H1 (cell line): ENCODE results near the gene CORIN. TPM values are rescaled to one million over a fixed set of nuclear protein-coding genes. Genes with fewer than 3 reads are reported as not detected.

Experiments used
- CTCF ChIA-PET: fragments of 300-600 bp; sonication (Branson Sonifier 250); formaldehyde crosslinking; loops from one replicate; lab custom pipeline; 2021; ENCODE audit not compliant: partially characterized antibody; lab: Charles Lee
- POLR2A ChIA-PET: fragments of 300-600 bp; sonication (Branson Sonifier 250); formaldehyde crosslinking; loops from one replicate; lab custom pipeline; 2021; ENCODE audit warnings: inconsistent platforms; ENCODE audit not compliant: partially characterized antibody; lab: Charles Lee
- DNase-seq, 2 experiments: peaks; one replicate each; pipeline versions ENCODE4 v3.0.0 to v3.0.0-alpha.2; 2010 to 2022; ENCODE audit warnings: low spot score in 2 of 2, low read depth in 1 of 2, mixed read lengths in 1 of 2
- FAIRE-seq: peaks from 2 replicates; lab custom pipeline; 2011; peaks lifted over from hg19 to GRCh38; lab: Jason Lieb, UNC
- H2AFZ ChIP-seq: 2 replicates; pipeline ENCODE4 v1.8.1; 2012; ENCODE audit warnings: low read length, inconsistent platforms
- H2AK5ac ChIP-seq: 2 replicates; pipeline ENCODE4 v1.6.1; 2013; ENCODE audit warnings: low read depth, low read length
- H2BK120ac ChIP-seq: replicated peaks from 2 replicates; pipeline ENCODE3; 2013; ENCODE audit warnings: low read depth, low read length, inconsistent platforms
- H2BK12ac ChIP-seq: 2 replicates; pipeline ENCODE4 v1.6.1; 2013; ENCODE audit warnings: low read depth, low read length
- H2BK15ac ChIP-seq: 2 replicates; pipeline ENCODE4 v1.6.1; 2013; ENCODE audit warnings: low read length
- H2BK20ac ChIP-seq: 2 replicates; pipeline ENCODE4 v1.6.1; 2013; ENCODE audit warnings: low read length
- H2BK5ac ChIP-seq: 2 replicates; pipeline ENCODE4 v1.6.1; 2013; ENCODE audit warnings: low read depth, low read length
- H3K14ac ChIP-seq: 2 replicates; pipeline ENCODE4 v1.6.1; 2013; ENCODE audit warnings: inconsistent platforms; ENCODE audit not compliant: insufficient read length
- H3K18ac ChIP-seq: 2 replicates; pipeline ENCODE4 v1.6.1; 2013; ENCODE audit warnings: low read length; ENCODE audit errors: extremely low read depth
- H3K23ac ChIP-seq: 2 replicates; pipeline ENCODE4 v1.6.1; 2013; ENCODE audit warnings: inconsistent platforms; ENCODE audit not compliant: insufficient read length
- H3K23me2 ChIP-seq: 2 replicates; pipeline ENCODE4 v1.6.1; 2013; ENCODE audit warnings: low read depth, low read length
- H3K27ac ChIP-seq: 2 replicates; pipeline ENCODE4 v1.6.1; 2011; ENCODE audit warnings: low read depth, low read length, inconsistent platforms
- H3K27me3 ChIP-seq, 4 experiments: replicated peaks in 1 of 4; 1 replicate in 1 of 4; 2 replicates in 3 of 4; pipeline versions ENCODE4 v1.6.1 to v1.8.1; 2011 to 2013; ENCODE audit warnings: low read length in 3 of 4, mild to moderate bottlenecking in 3 of 4, inconsistent platforms in 2 of 4, mixed read lengths in 2 of 4, moderate library complexity in 1 of 4; ENCODE audit not compliant: control insufficient read depth in 3 of 4, insufficient read depth in 3 of 4; ENCODE audit errors: extremely low read depth in 1 of 4
- H3K36me3 ChIP-seq, 4 experiments: 2 replicates each; pipeline versions ENCODE4 v1.6.1 to v1.8.1; 2011 to 2013; ENCODE audit warnings: mild to moderate bottlenecking in 4 of 4, low read length in 3 of 4, moderate library complexity in 2 of 4, control low read depth in 1 of 4, inconsistent platforms in 1 of 4; ENCODE audit not compliant: insufficient read depth in 4 of 4, control insufficient read depth in 2 of 4
- H3K4ac ChIP-seq: replicated peaks from 2 replicates; pipeline ENCODE3; 2013; ENCODE audit warnings: low read length, low read depth, mixed read lengths, inconsistent platforms; ENCODE audit not compliant: insufficient read length
- H3K4me1 ChIP-seq, 4 experiments: replicated peaks in 1 of 4; 1 replicate in 1 of 4; 2 replicates in 3 of 4; pipeline versions ENCODE4 v1.6.1 to v1.8.1; 2011 to 2013; ENCODE audit warnings: low read length in 3 of 4, inconsistent platforms in 2 of 4, mixed read lengths in 1 of 4; ENCODE audit not compliant: insufficient read depth in 4 of 4, control insufficient read depth in 3 of 4
- H3K4me2 ChIP-seq, 2 experiments: 2 replicates each; pipeline versions ENCODE4 v1.6.1 to v1.8.1; 2011 to 2013; ENCODE audit warnings: low read depth in 2 of 2, low read length in 2 of 2, control low read depth in 1 of 2, inconsistent platforms in 1 of 2, mild to moderate bottlenecking in 1 of 2; ENCODE audit not compliant: insufficient read depth in 1 of 2
- H3K4me3 ChIP-seq, 4 experiments: fragments of 200-600, 300-600 bp in 1 of 4; sonication (generic), shearing (Covaris generic), sonication (Bioruptor Twin) in 1 of 4; 2 replicates each; pipeline versions ENCODE4 v1.5.1 to v1.8.1; 2011 to 2016; ENCODE audit warnings: low read length in 4 of 4, low read depth in 3 of 4, control low read depth in 2 of 4, inconsistent platforms in 2 of 4, mild to moderate bottlenecking in 2 of 4, mixed read lengths in 1 of 4, moderate library complexity in 1 of 4; ENCODE audit not compliant: insufficient read depth in 2 of 4; ENCODE audit errors: extremely low read depth in 1 of 4
- H3K56ac ChIP-seq: replicated peaks from 2 replicates; pipeline ENCODE3; 2013; ENCODE audit warnings: low read depth, mild to moderate bottlenecking, mixed read lengths, low read length, inconsistent platforms; ENCODE audit not compliant: insufficient read length
- H3K79me1 ChIP-seq: 2 replicates; pipeline ENCODE4 v1.6.1; 2013; ENCODE audit warnings: low read depth, low read length, control low read depth
- H3K79me2 ChIP-seq, 2 experiments: 2 replicates each; pipeline versions ENCODE4 v1.6.1 to v1.8.1; 2012 to 2013; ENCODE audit warnings: low read length in 2 of 2, mild to moderate bottlenecking in 2 of 2, inconsistent platforms in 1 of 2; ENCODE audit not compliant: insufficient read depth in 2 of 2, control insufficient read depth in 1 of 2
- H3K9ac ChIP-seq, 4 experiments: replicated peaks in 1 of 4; 1 replicate in 1 of 4; 2 replicates in 3 of 4; pipeline versions ENCODE4 v1.6.1 to v1.8.1; 2011 to 2013; ENCODE audit warnings: low read depth in 3 of 4, low read length in 3 of 4, control low read depth in 2 of 4, mild to moderate bottlenecking in 2 of 4, moderate library complexity in 2 of 4, inconsistent platforms in 1 of 4; ENCODE audit errors: extremely low read depth in 1 of 4
- H3K9me3 ChIP-seq, 2 experiments: 2 replicates each; pipeline versions ENCODE4 v1.6.1 to v1.8.1; 2012 to 2013; ENCODE audit warnings: mild to moderate bottlenecking in 2 of 2, moderate library complexity in 2 of 2, control low read depth in 1 of 2, inconsistent platforms in 1 of 2, low read depth in 1 of 2, low read length in 1 of 2, mixed read lengths in 1 of 2; ENCODE audit not compliant: insufficient read depth in 2 of 2
- H4K20me1 ChIP-seq, 2 experiments: replicated peaks in 1 of 2; 2 replicates each; pipeline versions ENCODE3 to v1.8.1; 2011 to 2013; ENCODE audit warnings: inconsistent platforms in 2 of 2, low read length in 2 of 2, mild to moderate bottlenecking in 1 of 2; ENCODE audit not compliant: insufficient read depth in 2 of 2, control insufficient read depth in 1 of 2
- H4K5ac ChIP-seq: 2 replicates; pipeline ENCODE4 v1.6.1; 2013; ENCODE audit warnings: low read length, low read depth, mixed read lengths, inconsistent platforms; ENCODE audit not compliant: insufficient read length
- H4K8ac ChIP-seq: 2 replicates; pipeline ENCODE4 v1.8.0; 2013; ENCODE audit warnings: mild to moderate bottlenecking, moderate library complexity, low read length, inconsistent platforms; ENCODE audit not compliant: insufficient read depth; ENCODE audit errors: extremely low read depth
- H4K91ac ChIP-seq: replicated peaks from 2 replicates; pipeline ENCODE3; 2013; ENCODE audit warnings: low read length, mixed read lengths, inconsistent platforms; ENCODE audit not compliant: insufficient read length
- WGBS, 2 experiments: shearing (Covaris generic) in 1 of 2; methylation state at CpG; one replicate each; pipeline versions ENCODE4 v1.1.6 to v1.1.7; 2013 to 2015; ENCODE audit warnings: low lambda C conversion rate in 2 of 2, mixed read lengths in 2 of 2, inconsistent platforms in 1 of 2, low coverage in 1 of 2, missing lambda C conversion rate in 1 of 2; ENCODE audit not compliant: insufficient replicate concordance in 2 of 2, insufficient coverage in 1 of 2, insufficient read length in 1 of 2; ENCODE audit errors: extremely low coverage in 1 of 2, missing lambda C conversion rate in 1 of 2; 5-methylcytosine and 5-hydroxymethylcytosine counted together
- polyA plus RNA-seq, 7 experiments: library from polyadenylated mRNA; depleted of rRNA in 3 of 7; stranded (reverse) in 5 of 7; unstranded in 2 of 7; fragments of >200 nt in 5 of 7; fragments of 200-250 nt in 2 of 7; gene quantifications; 1 replicate in 5 of 7; 2 replicates in 1 of 7; 4 replicates in 1 of 7; pipeline versions ENCODE4 v1.2.1 to v1.2.3, GENCODE V29; 2011 to 2013; ENCODE audit warnings: missing spikeins in 2 of 7, mixed read lengths in 2 of 7
- total RNA-seq: library from RNA; stranded (reverse); fragmentation: NEBNext Ultra II Directional; extraction: Animal tissue kit (Norgen Biotek cat#: 25700); gene quantifications from 2 replicates; pipeline ENCODE4 v1.2.1, GENCODE V29; 2021

The CORIN gene
- total and polyA plus RNA-seq, 2 of the 8 experiments (the other 6 are each of a cell fraction or from before 2014, with no cell fraction given) = 0.09 to 0.32 TPM

- no peak overlapping the region for H4K91ac ChIP-seq
- no peak overlapping the region for H2BK5ac ChIP-seq
- no peak overlapping the region for H4K8ac ChIP-seq
- H3K56ac ChIP-seq = no peak overlapping the region
- H2BK12ac ChIP-seq = no peak overlapping the region
- H3K4me3 ChIP-seq = no peak overlapping the region
- H3K27ac ChIP-seq = no peak overlapping the region
- FAIRE-seq (no peak), DNase-seq (no peak)
- no peaks in the 10 kb centered on the region for H3K9me3 ChIP-seq
- no peak overlapping the region for H2BK20ac ChIP-seq
- H3K23me2 ChIP-seq = peaks cover 15% of the 10 kb centered on the region
- no peak overlapping the region for H4K5ac ChIP-seq
- H3K9ac ChIP-seq = no peak overlapping the region
- H3K18ac ChIP-seq = no peak overlapping the region
- peak overlapping the region in 1 of 2 experiments; percentile 78; a peak in 1 of 4 replicates for H3K4me2 ChIP-seq
- H2AK5ac ChIP-seq = no peak overlapping the region
- no peak overlapping the region for H2BK120ac ChIP-seq
- H3K4me1 ChIP-seq = peaks cover 0 to 8% (median 0%) of the 10 kb centered on the region in 4 experiments; a peak in 4 of 7 replicates
- CTCF ChIA-PET = interaction anchor here (0.9 to 8.6 kb wide), 9 partner anchors 12 to 167 kb away, joined by 3 to 282 read pairs (median 7); no protein-coding TSS in a partner anchor
- H3K36me3 ChIP-seq = no peaks in the 10 kb centered on the region
- H3K79me2 ChIP-seq = no peaks in the 10 kb centered on the region
- no peak overlapping the region for H3K23ac ChIP-seq
- no peak overlapping the region for H3K4ac ChIP-seq
- peaks cover 0 to 14% (median 6%) of the 10 kb centered on the region in 4 experiments; a peak in 3 of 7 replicates for H3K27me3 ChIP-seq
- no peaks in the 10 kb centered on the region for H3K79me1 ChIP-seq
- POLR2A ChIA-PET = interaction anchor here (0.7 kb wide), 1 partner anchor 131 kb away, joined by 3 read pairs; no protein-coding TSS in a partner anchor
- WGBS, 2 experiments = 79% methylated on average over 2 of the region's 2 CpGs; no CpG with 5 or more reads in 1 of the 2 experiments
- no peak overlapping the region for H2BK15ac ChIP-seq
- H4K20me1 ChIP-seq = peaks cover 0 to 11% of the 10 kb centered on the region in 2 experiments
- no peak overlapping the region for H3K14ac ChIP-seq
- H2AFZ ChIP-seq = no peak overlapping the region
Observed at GRCh38 chr4:47835494-47835893, 2.4 kb downstream of the CORIN start.
